T-helper 2 cell treated with Interferon-gamma antibody and Interleukin-4, amounts not matched to agents 100 ng/mL and 5 ng/mL, for 36 hours (primary cell): Measurements from ENCODE around the gene SEMA5B. TPM values are rescaled to one million over a fixed set of nuclear protein-coding genes. Genes with fewer than 3 reads are reported as not detected.

ENCODE experiments used
- intact Hi-C: fragments of 100-400 bp; cut with micrococcal nuclease; formaldehyde crosslinking; loops from one replicate; pipeline ENCODE4 v1.15.1; 2023
- total RNA-seq: library from RNA; stranded (reverse); gene quantifications from 2 replicates; pipeline ENCODE4 v1.2.3, GENCODE V29; 2022

Gene SEMA5B
- total RNA-seq, 1 donor from 2014 or later = not detected

- intact Hi-C loops = loop anchor here (5.0 to 10.0 kb wide), 2 partner anchors 231 to 631 kb away; no protein-coding TSS in a partner anchor
Measured at GRCh38 chr3:123025642-123026521, 1.7 kb downstream of the SEMA5B start.

- intact Hi-C loops = loop anchor here (10.0 kb wide), 1 partner anchor 629 kb away; no protein-coding TSS in a partner anchor
Measured at GRCh38 chr3:123024056-123024455, 3.5 kb downstream of the SEMA5B start.

GRCh38 chr3:123021996-123022510 is 5.5 kb downstream of the SEMA5B start:
- intact Hi-C loops = loop anchor here (10.0 kb wide), 1 partner anchor 627 kb away; no protein-coding TSS in a partner anchor

- intact Hi-C loops = loop anchor here (10.0 kb wide), 1 partner anchor 627 kb away; no protein-coding TSS in a partner anchor
Measured at GRCh38 chr3:123021388-123021787, 6.2 kb downstream of the SEMA5B start.

GRCh38 chr3:123020709-123021108 is 6.9 kb downstream of the SEMA5B start:
- intact Hi-C loops = loop anchor here (10.0 kb wide), 1 partner anchor 626 kb away; no protein-coding TSS in a partner anchor

- intact Hi-C loops = no loop called here
Measured at GRCh38 chr3:123019591-123019990, 8.0 kb downstream of the SEMA5B start.

GRCh38 chr3:123019161-123019560 is 8.4 kb downstream of the SEMA5B start:
- intact Hi-C loops = no loop called here

- intact Hi-C loops = no loop called here
Measured at GRCh38 chr3:123018683-123019082, 8.9 kb downstream of the SEMA5B start.

- intact Hi-C loops = no loop called here
Measured at GRCh38 chr3:123015596-123015995, 12.0 kb downstream of the SEMA5B start.

GRCh38 chr3:123013876-123014275 is 13.7 kb downstream of the SEMA5B start:
- intact Hi-C loops = no loop called here

GRCh38 chr3:123012652-123013051 is 14.9 kb downstream of the SEMA5B start:
- intact Hi-C loops = no loop called here

- intact Hi-C loops = no loop called here
Measured at GRCh38 chr3:123011447-123011846, 16.1 kb downstream of the SEMA5B start.

- intact Hi-C loops = no loop called here
Measured at GRCh38 chr3:123008840-123009239, 18.7 kb downstream of the SEMA5B start.

GRCh38 chr3:123006609-123007008 is 21.0 kb downstream of the SEMA5B start:
- intact Hi-C loops = no loop called here

GRCh38 chr3:123005291-123005690 is 22.3 kb downstream of the SEMA5B start:
- intact Hi-C loops = no loop called here

GRCh38 chr3:123004201-123004918 is 23.2 kb downstream of the SEMA5B start:
- intact Hi-C loops = no loop called here

GRCh38 chr3:123002749-123003497 is 24.6 kb downstream of the SEMA5B start:
- intact Hi-C loops = no loop called here

- intact Hi-C loops = no loop called here
Measured at GRCh38 chr3:123002100-123002748, 25.3 kb downstream of the SEMA5B start.

GRCh38 chr3:122998856-122999255 is 28.7 kb downstream of the SEMA5B start:
- intact Hi-C loops = no loop called here

- intact Hi-C loops = no loop called here
Measured at GRCh38 chr3:122998206-122998605, 29.4 kb downstream of the SEMA5B start.
